Ammon's horn (tissue), 1 donor: ENCODE results near the gene PRODH.
"Not testable (repeated sequence)": the region's sequence is repeated elsewhere in the genome, so short reads cannot be mapped to it uniquely, and the experiment has no call there.

Source experiments
- DNase-seq: peaks from one replicate; pipeline ENCODE4 v3.0.0-alpha.2; 2016; ENCODE audit warnings: low spot score

The PRODH gene

DNA sequence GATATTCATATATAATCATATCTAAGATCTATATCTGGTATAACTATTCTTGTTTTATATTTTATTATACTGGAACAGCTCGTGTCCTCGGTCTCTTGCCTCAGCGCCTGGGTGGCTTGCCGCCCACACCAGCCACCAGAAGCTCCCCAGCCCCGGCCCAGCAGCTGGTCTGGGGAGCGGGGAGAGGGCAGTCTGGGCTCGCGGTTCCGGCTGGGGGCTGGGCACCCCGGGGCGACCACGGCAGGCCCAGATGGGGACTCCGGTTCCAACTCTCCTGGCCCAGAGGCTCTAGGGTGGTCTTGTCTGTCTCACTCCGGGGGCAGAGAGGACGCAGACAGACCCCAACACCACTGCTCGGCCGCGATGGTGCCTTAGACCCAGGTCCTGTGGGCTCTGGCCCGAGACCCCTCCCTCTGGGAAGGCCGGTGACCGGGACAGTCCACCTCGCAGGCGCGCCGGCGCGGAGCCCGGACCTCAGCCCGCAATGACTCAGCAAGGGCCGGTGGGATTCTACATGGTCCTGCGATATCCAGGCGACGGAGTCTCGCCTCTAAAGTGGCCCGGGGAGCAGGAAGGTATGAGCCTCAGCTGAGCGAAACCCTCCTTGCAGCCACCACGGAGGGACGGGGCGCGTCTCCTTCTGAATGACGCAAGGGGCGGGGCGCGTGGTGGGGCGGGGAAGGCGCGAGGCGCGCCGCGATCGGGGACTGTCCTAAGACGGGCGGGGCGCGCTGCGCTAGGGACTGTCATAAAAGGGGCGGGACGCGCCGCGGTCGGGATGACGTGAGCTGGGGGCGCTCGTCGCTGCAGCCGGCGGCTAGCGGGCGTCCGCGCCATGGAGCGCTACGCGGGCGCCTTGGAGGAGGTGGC, 30.3 kb downstream of the PRODH start, which contains the start of gene DGCR6:
Gene DGCR6 (plus strand): TSS at position 781 of the 870 bp plus-strand sequence. CDS start 55 bp downstream, at position 836.
- DNase-seq, result no peak

- DNase-seq, result not testable (repeated sequence)
Measured at GRCh38 chr22:18896037-18896657, 39.9 kb downstream of the PRODH start.

GRCh38 chr22:18893775-18894174, 42.3 kb downstream of the PRODH start:
- DNase-seq, result not testable (repeated sequence)

GRCh38 chr22:18890510-18891192, 45.4 kb downstream of the PRODH start:
- not testable (repeated sequence) for DNase-seq

DNA sequence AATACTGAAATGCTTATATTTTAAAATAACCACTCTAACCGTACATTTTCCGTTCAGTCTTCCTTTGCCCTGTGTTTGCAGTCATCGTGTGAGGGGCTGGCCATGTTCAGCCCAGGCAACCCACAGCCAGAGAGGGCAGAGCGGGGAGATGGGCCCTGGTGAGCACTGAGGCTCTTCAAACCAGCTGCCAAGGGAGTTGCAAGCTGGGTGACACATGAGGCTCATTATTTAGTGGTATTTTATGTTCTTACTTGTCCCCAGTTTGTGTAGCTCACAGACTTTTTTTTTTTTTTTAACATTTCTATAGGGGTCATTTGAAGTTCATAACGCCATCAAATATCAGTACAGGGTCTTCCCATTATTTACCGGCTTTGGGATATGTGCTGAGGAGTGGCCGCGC, 48.0 kb downstream of the PRODH start:
- DNase-seq, result no peak

- not testable (repeated sequence) for DNase-seq
Measured at GRCh38 chr22:18884465-18884864, 51.6 kb downstream of the PRODH start.

DNA sequence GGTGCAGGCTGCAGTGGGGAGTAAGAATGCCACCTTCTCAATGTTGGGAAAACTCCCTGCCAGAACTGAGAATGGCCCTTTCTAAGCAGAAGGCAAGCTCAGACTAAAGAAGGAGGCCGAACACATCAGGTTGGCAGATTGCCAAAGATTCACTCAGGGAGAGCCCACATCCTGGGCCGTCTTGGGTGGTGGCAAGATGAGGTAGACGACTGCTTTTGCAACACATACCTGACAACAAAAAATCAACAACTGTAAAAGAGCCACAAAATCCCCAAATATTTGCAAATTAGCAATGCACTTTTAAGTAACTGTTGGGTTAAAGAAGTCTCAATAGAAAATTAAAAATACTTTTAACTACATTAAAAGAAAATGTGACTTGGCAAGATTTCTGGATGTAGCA, 54.8 kb downstream of the PRODH start:
- DNase-seq, result not testable (repeated sequence)
